SK-N-SH (cell line): ENCODE data around the gene CRIP1. TPM values are rescaled to one million over a fixed set of nuclear protein-coding genes. Genes with fewer than 3 reads are reported as not detected.

Experiments used
- CTCF ChIA-PET: fragments of 300-600, 350-600 bp; formaldehyde crosslinking; extraction: SDS; loops from one replicate; lab custom pipeline; 2021; lab: Yijun Ruan, JAX
- POLR2A ChIA-PET: fragments of 350-600 bp; sonication (Branson Sonifier 250); formaldehyde crosslinking; extraction: SDS; loops from one replicate; lab custom pipeline; 2020; ENCODE audit warnings: antibody characterized with exemption, inconsistent platforms; lab: Yijun Ruan, JAX
- DNase-seq: peaks from one replicate; pipeline ENCODE4 v3.0.0; 2012
- H2AFZ ChIP-seq: fragments of 200-600 bp; sonication (generic); 2 replicates; pipeline ENCODE4 v1.8.1; 2016; ENCODE audit warnings: antibody characterized with exemption, mild to moderate bottlenecking, low read depth
- H3F3A ChIP-seq: fragments of 200-600 bp; sonication (generic); replicated peaks from 2 replicates; pipeline ENCODE3; 2016; ENCODE audit warnings: antibody characterized with exemption, mild to moderate bottlenecking; ENCODE audit not compliant: insufficient read depth
- H3K27ac ChIP-seq, 2 experiments: fragments of 200-500 bp in 1 of 2; fragments of 200-600 bp in 1 of 2; sonication (Bioruptor generic) in 1 of 2; sonication (generic), shearing (Covaris generic) in 1 of 2; 2 replicates each; pipeline versions ENCODE4 v1.5.1 to v1.6.1; 2014 to 2016; ENCODE audit warnings: low read depth in 2 of 2, inconsistent platforms in 1 of 2, low read length in 1 of 2, mild to moderate bottlenecking in 1 of 2, mixed read lengths in 1 of 2
- H3K27me3 ChIP-seq: fragments of 200-600 bp; sonication (generic), shearing (Covaris generic); 2 replicates; pipeline ENCODE4 v1.6.1; 2016; ENCODE audit warnings: mixed run types; ENCODE audit not compliant: insufficient read depth
- H3K36me3 ChIP-seq, 2 experiments: fragments of 200-500 bp in 1 of 2; fragments of 200-600 bp in 1 of 2; sonication (Bioruptor generic) in 1 of 2; sonication (generic) in 1 of 2; replicated peaks in 1 of 2; 2 replicates each; pipeline versions ENCODE3 to v1.5.1; 2014 to 2016; ENCODE audit warnings: low read length in 1 of 2, mild to moderate bottlenecking in 1 of 2; ENCODE audit not compliant: insufficient read depth in 2 of 2, control insufficient read depth in 1 of 2
- H3K4me1 ChIP-seq, 2 experiments: fragments of 200-500 bp in 1 of 2; fragments of 200-600 bp in 1 of 2; sonication (Bioruptor generic) in 1 of 2; sonication (generic), shearing (Covaris generic) in 1 of 2; 2 replicates each; pipeline versions ENCODE4 v1.5.1 to v1.6.1; 2014 to 2016; ENCODE audit warnings: low read depth in 1 of 2, low read length in 1 of 2, mixed run types in 1 of 2; ENCODE audit not compliant: insufficient read depth in 2 of 2, control insufficient read depth in 1 of 2
- H3K4me2 ChIP-seq: fragments of 200-600 bp; sonication (generic), shearing (Covaris generic); 2 replicates; pipeline ENCODE4 v1.6.1; 2017; ENCODE audit warnings: mixed run types
- H3K4me3 ChIP-seq, 2 experiments: fragments of 200-500 bp in 1 of 2; fragments of 200-600 bp in 1 of 2; sonication (Bioruptor generic) in 1 of 2; sonication (generic), shearing (Covaris generic) in 1 of 2; 2 replicates each; pipeline versions ENCODE4 v1.5.1 to v1.8.1; 2014 to 2016; ENCODE audit warnings: low read depth in 2 of 2, inconsistent platforms in 1 of 2, low read length in 1 of 2, mild to moderate bottlenecking in 1 of 2, mixed read lengths in 1 of 2, moderate library complexity in 1 of 2
- H3K79me2 ChIP-seq: fragments of 200-600 bp; sonication (generic); 2 replicates; pipeline ENCODE4 v1.8.1; 2017; ENCODE audit warnings: mild to moderate bottlenecking; ENCODE audit not compliant: insufficient read depth
- H3K9ac ChIP-seq: fragments of 200-600 bp; sonication (generic); 2 replicates; pipeline ENCODE4 v1.6.1; 2017; ENCODE audit warnings: mixed run types
- H3K9me2 ChIP-seq: fragments of 200-600 bp; sonication (generic); 2 replicates; pipeline ENCODE4 v1.6.1; 2017; ENCODE audit warnings: mixed run types
- H3K9me3 ChIP-seq: fragments of 200-600 bp; sonication (generic); 2 replicates; pipeline ENCODE4 v1.6.1; 2017; ENCODE audit warnings: mixed run types, mild to moderate bottlenecking, moderate library complexity
- H4K20me1 ChIP-seq: fragments of 200-600 bp; sonication (generic); 2 replicates; pipeline ENCODE4 v1.6.1; 2017; ENCODE audit warnings: mild to moderate bottlenecking, mixed run types; ENCODE audit not compliant: insufficient read depth
- CHD2 ChIP-seq: fragments of 150-350 bp; IDR thresholded peaks from 2 replicates; pipeline ENCODE4 v1.6.1; 2018; ENCODE audit warnings: low read length; ENCODE audit not compliant: partially characterized antibody
- CTCF ChIP-seq: fragments of 200-600 bp; sonication (generic); IDR thresholded peaks from 2 replicates; pipeline ENCODE4 v1.6.1; 2017; ENCODE audit warnings: antibody characterized with exemption, mild to moderate bottlenecking, moderate library complexity
- EP300 ChIP-seq, 2 experiments: IDR thresholded peaks; 2 replicates each; pipeline versions ENCODE4 v1.4.0 to v1.6.1; 2012; ENCODE audit warnings: borderline replicate concordance in 1 of 2, low read depth in 1 of 2, low read length in 1 of 2
- FOXJ3 ChIP-seq: sonication (generic); formaldehyde crosslinking; IDR thresholded peaks from 2 replicates; pipeline ENCODE4 v1.5.1; 2020; ENCODE audit warnings: mild to moderate bottlenecking, missing genetic modification reagents
- FOXM1 ChIP-seq: IDR thresholded peaks from 2 replicates; pipeline ENCODE4 v1.4.0; 2012; ENCODE audit warnings: low read depth, mild to moderate bottlenecking
- GABPA ChIP-seq: IDR thresholded peaks from 2 replicates; pipeline ENCODE4 v1.4.0; 2012; ENCODE audit warnings: low read depth, mild to moderate bottlenecking
- GATA2 ChIP-seq: sonication (generic); formaldehyde crosslinking; IDR thresholded peaks from 2 replicates; pipeline ENCODE4 v1.5.0; 2020; ENCODE audit warnings: mild to moderate bottlenecking, missing genetic modification reagents
- JUND ChIP-seq: IDR thresholded peaks from 2 replicates; pipeline ENCODE4 v1.4.0; 2012
- MEF2A ChIP-seq: IDR thresholded peaks from 2 replicates; pipeline ENCODE4 v1.4.0; 2012; ENCODE audit warnings: low read depth, borderline replicate concordance
- MXI1 ChIP-seq: IDR thresholded peaks from 2 replicates; pipeline ENCODE4 v1.6.1; 2012; ENCODE audit warnings: mild to moderate bottlenecking, low read depth, low read length, improper control_type of control experiment
- NFIC ChIP-seq: IDR thresholded peaks from 2 replicates; pipeline ENCODE4 v1.4.0; 2012; ENCODE audit warnings: borderline replicate concordance
- RAD21 ChIP-seq: IDR thresholded peaks from 2 replicates; pipeline ENCODE4 v1.6.1; 2012; ENCODE audit warnings: mild to moderate bottlenecking, low read length
- REST ChIP-seq: IDR thresholded peaks from 2 replicates; pipeline ENCODE4 v1.6.1; 2012; ENCODE audit warnings: mild to moderate bottlenecking, low read depth, low read length, moderate library complexity
- SMC3 ChIP-seq: IDR thresholded peaks from 2 replicates; pipeline ENCODE4 v1.6.1; 2012; ENCODE audit warnings: low read depth, low read length, improper control_type of control experiment
- TCF12 ChIP-seq: IDR thresholded peaks from 2 replicates; pipeline ENCODE4 v1.4.0; 2012
- USF1 ChIP-seq: IDR thresholded peaks from 2 replicates; pipeline ENCODE4 v1.4.0; 2012; ENCODE audit warnings: low read depth, borderline replicate concordance
- USF2 ChIP-seq: fragments of 150-350 bp; IDR thresholded peaks from 2 replicates; pipeline ENCODE4 v1.6.1; 2017; ENCODE audit warnings: antibody characterized with exemption, low read length, low read depth, borderline replicate concordance
- YY1 ChIP-seq: IDR thresholded peaks from 2 replicates; pipeline ENCODE4 v1.4.0; 2012; ENCODE audit warnings: low read depth, mild to moderate bottlenecking
- WGBS: methylation state at CpG from one replicate; pipeline ENCODE4 v1.1.6; 2017; ENCODE audit warnings: low lambda C conversion rate; 5-methylcytosine and 5-hydroxymethylcytosine counted together
- polyA plus RNA-seq, 3 experiments: library from polyadenylated mRNA; depleted of rRNA; stranded (reverse); fragments of >200 nt; gene quantifications; 2 replicates each; pipeline ENCODE4 v1.2.3, GENCODE V29; 2012

Gene CRIP1
- polyA plus RNA-seq, 1 of the 3 experiments (the other 2 are of a cell fraction): 0.72 TPM

- no peak for TF ChIP-seq FOXJ3
- TF ChIP-seq NFIC: no peak
- no peak for TF ChIP-seq TCF12
- TF ChIP-seq GATA2: no peak
- no peak for TF ChIP-seq USF1
- no peak for TF ChIP-seq MEF2A
- TF ChIP-seq GABPA: no peak
- TF ChIP-seq REST: no peak
- no peak for TF ChIP-seq USF2
- TF ChIP-seq, all 33 proteins: peak for 0
- Histone ChIP-seq H4K20me1 (no peaks in the 10 kb centered on the region), H3K9ac (no peak overlapping the region), H3F3A (peaks cover 20% of the 10 kb centered on the region), H3K9me2 (no peaks in the 10 kb centered on the region), H3K4me2 (peak overlapping the region; percentile 24; the same call in 1 of the 2 replicates), H3K27ac (peak overlapping the region; percentile 47 to 61; a peak in 2 of 4 replicates), H3K4me1 (peaks cover 31 to 75% of the 10 kb centered on the region in 2 experiments; a peak in 3 of 4 replicates), H3K9me3 (no peaks in the 10 kb centered on the region), H3K27me3 (no peaks in the 10 kb centered on the region), H2AFZ (no peak overlapping the region), H3K79me2 (no peaks in the 10 kb centered on the region), H3K4me3 (no peak overlapping the region), H3K36me3 (no peaks in the 10 kb centered on the region)
- WGBS: 96% methylated on average over 14 of the region's 16 CpGs
- ChIA-PET POLR2A (no interaction called here), CTCF (interaction anchor here (0.9 to 7.2 kb wide), 9 partner anchors 9 to 113 kb away, joined by 3 to 137 read pairs (median 3); no protein-coding TSS in a partner anchor)
- no peak for DNase-seq
Observed at GRCh38 chr14:105484997-105485393, 1.7 kb upstream of the CRIP1 start.

- no peak overlapping the region for H2AFZ ChIP-seq
- POLR2A ChIA-PET: interaction anchor here (0.9 to 1.0 kb wide), 2 partner anchors 13 to 15 kb away, joined by 3 to 4 read pairs; no protein-coding TSS in a partner anchor
- TF ChIP-seq JUND (no peak), RAD21 (peak; percentile 69), SMC3 (peak; percentile 33; the same call in 1 of the 2 replicates), EP300 (IDR thresholded peaks at IDR 0.05; ENCODE audit: borderline replicate concordance in 1 of 2, low read depth in 1 of 2, low read length in 1 of 2) (no peak), NFIC (no peak), CTCF (peak; percentile 58), GABPA (no peak), MXI1 (peak; percentile 59; the same call in 1 of the 2 replicates), CHD2 (peak; percentile 49), USF2 (no peak), FOXM1 (no peak), GATA2 (peak; percentile 100), YY1 (peak; percentile 68; the same call in 1 of the 2 replicates)
Observed at GRCh38 chr14:105485739-105486162, 935 bp upstream of the CRIP1 start.

More at GRCh38 chr14:105485739-105486162, 935 bp upstream of the CRIP1 start:
- Histone ChIP-seq H3K9me2 (no peaks in the 10 kb centered on the region), H4K20me1 (no peaks in the 10 kb centered on the region), H3K4me1 (peaks cover 27 to 67% of the 10 kb centered on the region in 2 experiments; a peak in 3 of 4 replicates), H3K27ac (peak overlapping the region; percentile 47 to 61; a peak in 2 of 4 replicates), H3K9ac (no peak overlapping the region), H3K4me2 (no peak overlapping the region), H3K4me3 (no peak overlapping the region), H3K9me3 (no peaks in the 10 kb centered on the region), H3F3A (peaks cover 12% of the 10 kb centered on the region), H3K36me3 (no peaks in the 10 kb centered on the region), H3K27me3 (no peaks in the 10 kb centered on the region), H3K79me2 (no peaks in the 10 kb centered on the region)
- CTCF ChIA-PET: interaction anchor here (0.7 to 7.2 kb wide), 17 partner anchors 9 to 118 kb away, joined by 3 to 137 read pairs (median 3); no protein-coding TSS in a partner anchor
- peak; percentile 92 for DNase-seq
- WGBS: 31% methylated on average over 11 of the region's 12 CpGs
